Epidermal melanocyte (primary cell): ENCODE data around the gene MATK.

Experiments used
- DNase-seq: peaks from one replicate; pipeline ENCODE4 v3.0.0; 2011; ENCODE audit warnings: low spot score; ENCODE audit not compliant: insufficient read length

The MATK gene

GRCh38 chr19:3790941-3791340 lies 4.8 kb upstream of the MATK start:
- DNase-seq, result no peak

- no peak for DNase-seq
Observed at GRCh38 chr19:3790209-3790734, 4.1 kb upstream of the MATK start.

GRCh38 chr19:3788996-3789778 lies 3.0 kb upstream of the MATK start:
- no peak for DNase-seq

GRCh38 chr19:3785451-3785937 lies 687 bp downstream of the MATK start:
- no peak for DNase-seq

GRCh38 chr19:3784607-3785450 lies 1.4 kb downstream of the MATK start:
- no peak for DNase-seq

- DNase-seq, result no peak
Observed at GRCh38 chr19:3783660-3784584, 2.3 kb downstream of the MATK start.

- DNase-seq, result no peak
Observed at GRCh38 chr19:3782903-3783302, 3.3 kb downstream of the MATK start.

- DNase-seq, result no peak
Observed at GRCh38 chr19:3782330-3782729, 3.9 kb downstream of the MATK start.

- DNase-seq, result no peak
Observed at GRCh38 chr19:3781603-3782002, 4.6 kb downstream of the MATK start.

- no peak for DNase-seq
Observed at GRCh38 chr19:3780786-3781304, 5.3 kb downstream of the MATK start.

GRCh38 chr19:3778899-3779723 lies 7.1 kb downstream of the MATK start:
- no peak for DNase-seq

- no peak for DNase-seq
Observed at GRCh38 chr19:3778104-3778867, 7.9 kb downstream of the MATK start.

- no peak for DNase-seq
Observed at GRCh38 chr19:3776479-3777040, 9.6 kb downstream of the MATK start.

GRCh38 chr19:3775831-3776230 lies 10.3 kb downstream of the MATK start:
- no peak for DNase-seq

GRCh38 chr19:3775374-3775711 lies 10.8 kb downstream of the MATK start:
- DNase-seq, result no peak

GRCh38 chr19:3774621-3775373 lies 11.4 kb downstream of the MATK start:
- DNase-seq, result no peak

GRCh38 chr19:3773814-3774515 lies 12.2 kb downstream of the MATK start:
- no peak for DNase-seq
